WTC11 (cell line): ENCODE results near the gene GTPBP6. TPM values are rescaled to one million over a fixed set of nuclear protein-coding genes. Genes with fewer than 3 reads are reported as not detected.
A peak's percentile ranks its signal among the peaks of the same experiment; 100 is the strongest.

Experiments used
- ATAC-seq: fragments of 200-7000 bp; cut with Tn5 transposase; 2 replicates; pipeline ENCODE4 v1.10.0; 2021; ENCODE audit warnings: mild to moderate bottlenecking, moderate library complexity
- CTCF ChIA-PET: fragments of 300-600 bp; sonication (Branson Sonifier 250); formaldehyde crosslinking; loops from one replicate; lab custom pipeline; 2021; ENCODE audit warnings: antibody characterized with exemption; lab: Charles Lee
- POLR2A ChIA-PET: fragments of 350-600 bp; sonication (Branson Sonifier 250); formaldehyde crosslinking; loops from one replicate; lab custom pipeline; 2021; ENCODE audit warnings: antibody characterized with exemption; lab: Charles Lee
- DNase-seq: peaks from one replicate; pipeline ENCODE4 v3.0.0; 2021; ENCODE audit warnings: low spot score
- H3K27ac Mint-ChIP-seq: 2 replicates; pipeline ENCODE4 v1.8.0; 2021; ENCODE audit warnings: mixed read lengths
- H3K27me3 Mint-ChIP-seq: 2 replicates; pipeline ENCODE4 v1.8.0; 2021; ENCODE audit warnings: low read depth, mild to moderate bottlenecking, moderate library complexity, mixed read lengths
- H3K36me3 Mint-ChIP-seq: 2 replicates; pipeline ENCODE4 v1.8.0; 2021; ENCODE audit warnings: mixed read lengths
- H3K4me1 Mint-ChIP-seq: 2 replicates; pipeline ENCODE4 v1.8.0; 2022; ENCODE audit warnings: mixed read lengths
- H3K4me3 Mint-ChIP-seq: 2 replicates; pipeline ENCODE4 v1.8.0; 2021; ENCODE audit warnings: mild to moderate bottlenecking, moderate library complexity, mixed read lengths
- H3K9me3 Mint-ChIP-seq: 2 replicates; pipeline ENCODE4 v1.8.0; 2021; ENCODE audit warnings: mixed read lengths
- CREB1 ChIP-seq: sonication (generic); formaldehyde crosslinking; IDR thresholded peaks from 2 replicates; pipeline ENCODE4 v1.8.0; 2023; ENCODE audit warnings: mild to moderate bottlenecking, missing genetic modification reagents
- CREM ChIP-seq: sonication (generic); formaldehyde crosslinking; IDR thresholded peaks from 2 replicates; pipeline ENCODE4 v1.8.1; 2022; ENCODE audit warnings: mild to moderate bottlenecking, missing genetic modification reagents, moderate library complexity
- EMX1 ChIP-seq: fragments of 250-450 bp; sonication (Bioruptor Pico); IDR thresholded peaks from 2 replicates; pipeline ENCODE4 v1.8.0; 2021; ENCODE audit warnings: mild to moderate bottlenecking
- ETV6 ChIP-seq: sonication (generic); formaldehyde crosslinking; IDR thresholded peaks from 2 replicates; pipeline ENCODE4 v1.8.1; 2022; ENCODE audit warnings: mild to moderate bottlenecking, missing genetic modification reagents
- FOXP4 ChIP-seq: sonication (generic); formaldehyde crosslinking; IDR thresholded peaks from 2 replicates; pipeline ENCODE4 v1.8.0; 2022; ENCODE audit warnings: mild to moderate bottlenecking, missing genetic modification reagents
- GRHL2 ChIP-seq: fragments of 250-450 bp; sonication (Bioruptor Pico); IDR thresholded peaks from 2 replicates; pipeline ENCODE4 v1.8.0; 2022; ENCODE audit warnings: mild to moderate bottlenecking, moderate library complexity; ENCODE audit not compliant: insufficient replicate concordance, severe bottlenecking
- JAZF1 ChIP-seq: fragments of 250-450 bp; sonication (Bioruptor Pico); IDR thresholded peaks from 2 replicates; pipeline ENCODE4 v1.9.0; 2021; ENCODE audit warnings: moderate library complexity, mild to moderate bottlenecking, inconsistent platforms
- MYBL2 ChIP-seq: sonication (generic); formaldehyde crosslinking; IDR thresholded peaks from 2 replicates; pipeline ENCODE4 v1.8.1; 2023; ENCODE audit warnings: mild to moderate bottlenecking, moderate library complexity, missing genetic modification reagents
- NFATC4 ChIP-seq: fragments of 250-450 bp; sonication (Bioruptor Pico); IDR thresholded peaks from 2 replicates; pipeline ENCODE4 v1.9.0; 2021; ENCODE audit warnings: mild to moderate bottlenecking
- NFYB ChIP-seq: sonication (generic); formaldehyde crosslinking; conservative IDR thresholded peaks from 2 replicates; pipeline ENCODE4 v1.8.0; 2022; ENCODE audit warnings: low read depth, missing genetic modification reagents
- RORB ChIP-seq: fragments of 250-450 bp; sonication (Bioruptor Pico); IDR thresholded peaks from 2 replicates; pipeline ENCODE4 v1.9.0; 2021; ENCODE audit warnings: mild to moderate bottlenecking
- SMAD3 ChIP-seq: sonication (generic); formaldehyde crosslinking; IDR thresholded peaks from 2 replicates; pipeline ENCODE4 v1.8.0; 2022; ENCODE audit warnings: missing genetic modification reagents, mild to moderate bottlenecking, borderline replicate concordance
- SP1 ChIP-seq: sonication (generic); formaldehyde crosslinking; conservative IDR thresholded peaks from 2 replicates; pipeline ENCODE4 v1.8.1; 2022; ENCODE audit warnings: missing genetic modification reagents
- TCF7 ChIP-seq: sonication (generic); formaldehyde crosslinking; IDR thresholded peaks from 2 replicates; pipeline ENCODE4 v1.8.0; 2022; ENCODE audit warnings: mild to moderate bottlenecking, low read depth, missing genetic modification reagents, moderate library complexity
- TEAD1 ChIP-seq: sonication (generic); formaldehyde crosslinking; IDR thresholded peaks from 2 replicates; pipeline ENCODE4 v1.8.0; 2022; ENCODE audit warnings: mild to moderate bottlenecking, missing genetic modification reagents
- TEAD4 ChIP-seq: sonication (generic); formaldehyde crosslinking; IDR thresholded peaks from 2 replicates; pipeline ENCODE4 v1.8.0; 2022; ENCODE audit warnings: mild to moderate bottlenecking, missing genetic modification reagents
- USF2 ChIP-seq: sonication (generic); formaldehyde crosslinking; IDR thresholded peaks from 2 replicates; pipeline ENCODE4 v1.8.1; 2023; ENCODE audit warnings: mild to moderate bottlenecking, missing genetic modification reagents, moderate library complexity
- ZNF121 ChIP-seq: sonication (generic); formaldehyde crosslinking; IDR thresholded peaks from 2 replicates; pipeline ENCODE4 v1.8.0; 2023; ENCODE audit warnings: missing genetic modification reagents
- ZNF138 ChIP-seq: sonication (generic); formaldehyde crosslinking; conservative IDR thresholded peaks from 2 replicates; pipeline ENCODE4 v1.8.1; 2022; ENCODE audit warnings: mild to moderate bottlenecking, moderate library complexity, missing genetic modification reagents
- ZNF219 ChIP-seq: sonication (generic); formaldehyde crosslinking; IDR thresholded peaks from 2 replicates; pipeline ENCODE4 v1.8.0; 2023; ENCODE audit warnings: missing genetic modification reagents, mild to moderate bottlenecking, borderline replicate concordance
- ZNF396 ChIP-seq: fragments of 250-450 bp; sonication (Bioruptor Pico); IDR thresholded peaks from 2 replicates; pipeline ENCODE4 v1.8.0; 2021; ENCODE audit warnings: mild to moderate bottlenecking, moderate library complexity, borderline replicate concordance
- ZNF416 ChIP-seq: fragments of 250-450 bp; sonication (Bioruptor Pico); IDR thresholded peaks from 2 replicates; pipeline ENCODE4 v1.9.0; 2021; ENCODE audit warnings: mild to moderate bottlenecking, inconsistent platforms
- ZSCAN18 ChIP-seq: fragments of 250-450 bp; sonication (Bioruptor Pico); IDR thresholded peaks from 2 replicates; pipeline ENCODE4 v2.1.2; 2022; ENCODE audit warnings: mild to moderate bottlenecking, moderate library complexity
- total RNA-seq: library from RNA; stranded (reverse); gene quantifications from 3 replicates; pipeline ENCODE4 v1.2.3, GENCODE V29; 2021
- TF ChIP-seq, protein P1 (sequence below): sonication (generic); formaldehyde crosslinking; IDR thresholded peaks from 2 replicates; pipeline ENCODE4 v1.8.0; 2023; ENCODE audit warnings: missing genetic modification reagents
- TF ChIP-seq, protein P2 (sequence below): sonication (generic); formaldehyde crosslinking; IDR thresholded peaks from 2 replicates; pipeline ENCODE4 v1.8.1; 2023; ENCODE audit warnings: mild to moderate bottlenecking, moderate library complexity, missing genetic modification reagents
- TF ChIP-seq, protein P3 (sequence below): fragments of 250-450 bp; sonication (Bioruptor Pico); conservative IDR thresholded peaks from 2 replicates; pipeline ENCODE4 v1.9.0; 2021; ENCODE audit warnings: mild to moderate bottlenecking

Gene GTPBP6
- total RNA-seq, 1 experiment from 2014 or later: 63.9 TPM

GRCh38 chrX:350148-350533 lies 31.5 kb upstream of the GTPBP6 start:
- no peak overlapping the region for H3K4me3 Mint-ChIP-seq
- H3K36me3 Mint-ChIP-seq: peaks cover 18% of the 10 kb centered on the region
- TF ChIP-seq ETV6 (CRISPR knock-in tag) (no peak), RORB (CRISPR knock-in tag) (no peak), MYBL2 (CRISPR knock-in tag) (no peak), JAZF1 (CRISPR knock-in tag) (no peak), FOXP4 (CRISPR knock-in tag) (no peak), ZNF416 (CRISPR knock-in tag) (no peak), EMX1 (CRISPR knock-in tag) (no peak), USF2 (CRISPR knock-in tag) (no peak), ZNF219 (CRISPR knock-in tag) (no peak), ZNF396 (CRISPR knock-in tag) (no peak), TCF7 (CRISPR knock-in tag) (no peak), ZNF138 (CRISPR knock-in tag) (no peak)
- TF ChIP-seq, protein P1, sequence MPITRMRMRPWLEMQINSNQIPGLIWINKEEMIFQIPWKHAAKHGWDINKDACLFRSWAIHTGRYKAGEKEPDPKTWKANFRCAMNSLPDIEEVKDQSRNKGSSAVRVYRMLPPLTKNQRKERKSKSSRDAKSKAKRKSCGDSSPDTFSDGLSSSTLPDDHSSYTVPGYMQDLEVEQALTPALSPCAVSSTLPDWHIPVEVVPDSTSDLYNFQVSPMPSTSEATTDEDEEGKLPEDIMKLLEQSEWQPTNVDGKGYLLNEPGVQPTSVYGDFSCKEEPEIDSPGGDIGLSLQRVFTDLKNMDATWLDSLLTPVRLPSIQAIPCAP (CRISPR knock-in tag): no peak
- TF ChIP-seq, all 79 proteins: peak for 0
- ATAC-seq: peak; percentile 58
- no peaks in the 10 kb centered on the region for H3K9me3 Mint-ChIP-seq
- no peak for DNase-seq
- CTCF ChIA-PET: no interaction called here
- 0 out of 2 replicates have a peak, but pooled peaks cover 3% of the 10 kb centered on the region for H3K4me1 Mint-ChIP-seq
- H3K27ac Mint-ChIP-seq: peak overlapping the region; percentile 76; the same call in 1 of the 2 replicates
- POLR2A ChIA-PET: no interaction called here
- no peaks in the 10 kb centered on the region for H3K27me3 Mint-ChIP-seq

DNA sequence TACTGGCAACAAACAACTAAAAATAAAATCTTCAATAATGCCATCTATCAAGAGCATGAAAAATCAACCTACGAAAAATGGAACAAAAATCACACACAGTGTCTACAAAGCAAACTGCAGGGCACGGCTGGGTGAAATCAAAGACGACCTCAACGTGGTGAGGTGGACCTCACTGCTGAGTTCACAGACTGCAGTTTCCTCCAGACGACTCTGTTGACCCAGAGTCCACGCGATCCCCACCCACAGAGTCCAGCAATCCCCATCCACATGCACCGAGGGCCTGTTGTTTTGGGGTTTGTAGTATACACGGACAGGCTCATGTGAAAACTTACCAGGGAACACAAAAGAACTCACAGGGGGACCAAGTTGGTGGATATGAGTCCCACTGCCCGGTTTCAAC lies 31.1 kb upstream of the GTPBP6 start:
- ATAC-seq (no peak), DNase-seq (no peak)
- H3K36me3 Mint-ChIP-seq: peaks cover 20% of the 10 kb centered on the region
- H3K9me3 Mint-ChIP-seq: no peaks in the 10 kb centered on the region
- H3K27ac Mint-ChIP-seq: peak overlapping the region; percentile 27; the same call in 1 of the 2 replicates
- CTCF ChIA-PET: no interaction called here
- H3K4me1 Mint-ChIP-seq: 0 out of 2 replicates have a peak, but pooled peaks cover 3% of the 10 kb centered on the region
- H3K27me3 Mint-ChIP-seq: no peaks in the 10 kb centered on the region
- H3K4me3 Mint-ChIP-seq: no peak overlapping the region
- POLR2A ChIA-PET: no interaction called here
- TF ChIP-seq, protein P2, sequence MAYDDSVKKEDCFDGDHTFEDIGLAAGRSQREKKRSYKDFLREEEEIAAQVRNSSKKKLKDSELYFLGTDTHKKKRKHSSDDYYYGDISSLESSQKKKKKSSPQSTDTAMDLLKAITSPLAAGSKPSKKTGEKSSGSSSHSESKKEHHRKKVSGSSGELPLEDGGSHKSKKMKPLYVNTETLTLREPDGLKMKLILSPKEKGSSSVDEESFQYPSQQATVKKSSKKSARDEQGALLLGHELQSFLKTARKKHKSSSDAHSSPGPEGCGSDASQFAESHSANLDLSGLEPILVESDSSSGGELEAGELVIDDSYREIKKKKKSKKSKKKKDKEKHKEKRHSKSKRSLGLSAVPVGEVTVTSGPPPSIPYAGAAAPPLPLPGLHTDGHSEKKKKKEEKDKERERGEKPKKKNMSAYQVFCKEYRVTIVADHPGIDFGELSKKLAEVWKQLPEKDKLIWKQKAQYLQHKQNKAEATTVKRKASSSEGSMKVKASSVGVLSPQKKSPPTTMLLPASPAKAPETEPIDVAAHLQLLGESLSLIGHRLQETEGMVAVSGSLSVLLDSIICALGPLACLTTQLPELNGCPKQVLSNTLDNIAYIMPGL: no peak
- TF ChIP-seq, protein P3, sequence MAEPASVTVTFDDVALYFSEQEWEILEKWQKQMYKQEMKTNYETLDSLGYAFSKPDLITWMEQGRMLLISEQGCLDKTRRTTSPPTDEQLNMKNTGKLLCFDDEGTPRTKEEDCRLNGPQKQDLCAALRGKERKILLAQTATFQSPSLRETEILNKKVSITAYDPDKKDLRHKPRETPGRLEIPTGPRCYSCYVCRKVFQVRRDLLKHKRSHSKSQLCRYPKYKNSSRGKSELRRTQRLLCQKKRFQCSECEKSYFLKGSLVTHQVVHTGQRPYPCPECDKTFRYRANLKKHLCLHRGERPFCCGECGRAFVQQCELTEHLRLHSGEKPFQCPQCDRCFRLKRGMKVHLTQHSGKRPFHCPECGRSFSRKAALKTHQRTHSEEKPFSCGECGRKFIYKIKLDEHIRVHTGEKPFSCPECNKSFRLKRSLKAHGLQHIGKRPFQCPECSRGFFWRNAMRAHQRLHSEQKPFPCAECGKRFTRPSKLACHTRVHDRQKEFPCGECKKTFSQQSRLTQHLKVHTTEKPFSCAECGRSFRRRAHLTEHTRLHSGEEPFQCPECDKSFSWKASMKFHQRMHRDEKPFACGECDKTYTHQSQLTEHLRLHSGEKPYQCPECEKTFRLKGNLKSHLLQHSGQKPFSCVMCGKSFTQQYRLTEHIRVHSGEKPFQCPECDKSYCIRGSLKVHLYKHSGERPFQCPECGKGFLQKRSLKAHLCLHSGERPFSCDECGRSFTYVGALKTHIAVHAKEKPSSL: no peak
- TF ChIP-seq ZNF121: no peak
- no peak for TF ChIP-seq ZSCAN18 (CRISPR knock-in tag)
- no peak for TF ChIP-seq SMAD3 (CRISPR knock-in tag)
- no peak for TF ChIP-seq CREM (CRISPR knock-in tag)
- no peak for TF ChIP-seq TEAD4 (CRISPR knock-in tag)
- no peak for TF ChIP-seq SP1 (CRISPR knock-in tag)
- no peak for TF ChIP-seq NFATC4 (CRISPR knock-in tag)
- no peak for TF ChIP-seq GRHL2 (CRISPR knock-in tag)
- no peak for TF ChIP-seq TEAD1 (CRISPR knock-in tag)
- no peak for TF ChIP-seq CREB1 (CRISPR knock-in tag)
- no peak for TF ChIP-seq RORB (CRISPR knock-in tag)
- TF ChIP-seq NFYB: no peak
